ENCODE measurements around the gene ZNF747. TPM values are rescaled to one million over a fixed set of nuclear protein-coding genes. Genes with fewer than 3 reads are reported as not detected.

ZNF747 gene
- total RNA-seq, 1 donor from 2014 or later = 10.6 TPM

GRCh38 chr16:30491744-30492308 is 42.8 kb downstream of the ZNF747 start:
- Histone ChIP-seq H3K36me3 (no peaks in the 10 kb centered on the region), H3K4me1 (no peaks in the 10 kb centered on the region), H3K27me3 (no peaks in the 10 kb centered on the region), H3K27ac (no peak overlapping the region), H3K9me3 (no peaks in the 10 kb centered on the region), H3K4me3 (no peak overlapping the region)
- intact Hi-C loops (cut with DNase I) = no loop called here
- TF ChIP-seq POLR2AphosphoS5 (IDR thresholded peaks at IDR 0.05; ENCODE audit: insufficient read depth in 1 of 2, low read depth in 1 of 2) (no peak), POLR2A (IDR thresholded peaks at IDR 0.05) (no peak), CTCF (IDR thresholded peaks at IDR 0.05) (no peak)
- no peak for DNase-seq (ENCODE audit: extremely low spot score in 2 of 2)

- H3K36me3 ChIP-seq = no peaks in the 10 kb centered on the region
- intact Hi-C loops (cut with DNase I) = no loop called here
- TF ChIP-seq CTCF (IDR thresholded peaks at IDR 0.05) (no peak), POLR2A (IDR thresholded peaks at IDR 0.05) (no peak), POLR2AphosphoS5 (IDR thresholded peaks at IDR 0.05; ENCODE audit: insufficient read depth in 1 of 2, low read depth in 1 of 2) (no peak)
- H3K4me3 ChIP-seq = no peak overlapping the region
- DNase-seq (ENCODE audit: extremely low spot score in 2 of 2) = no peak
- H3K27ac ChIP-seq = no peak overlapping the region
- H3K4me1 ChIP-seq = no peaks in the 10 kb centered on the region
- H3K9me3 ChIP-seq = no peaks in the 10 kb centered on the region
- H3K27me3 ChIP-seq = no peaks in the 10 kb centered on the region
Measured at GRCh38 chr16:30491229-30491628, 43.4 kb downstream of the ZNF747 start.

GRCh38 chr16:30490210-30490609 is 44.4 kb downstream of the ZNF747 start:
- Histone ChIP-seq H3K9me3 (no peaks in the 10 kb centered on the region), H3K27ac (no peak overlapping the region), H3K27me3 (no peaks in the 10 kb centered on the region), H3K4me1 (no peaks in the 10 kb centered on the region), H3K4me3 (no peak overlapping the region), H3K36me3 (no peaks in the 10 kb centered on the region)
- no peak for TF ChIP-seq CTCF (IDR thresholded peaks at IDR 0.05)
- peak in 1 of 2 donors; percentile 35 for TF ChIP-seq POLR2AphosphoS5 (IDR thresholded peaks at IDR 0.05; ENCODE audit: insufficient read depth in 1 of 2, low read depth in 1 of 2)
- intact Hi-C loops (cut with DNase I) = no loop called here
- no peak for DNase-seq (ENCODE audit: extremely low spot score in 2 of 2)

- Histone ChIP-seq H3K4me1 (no peaks in the 10 kb centered on the region), H3K9me3 (no peaks in the 10 kb centered on the region), H3K27ac (no peak overlapping the region), H3K36me3 (no peaks in the 10 kb centered on the region), H3K27me3 (no peaks in the 10 kb centered on the region), H3K4me3 (no peak overlapping the region)
- intact Hi-C loops (cut with DNase I) = no loop called here
- no peak for DNase-seq (ENCODE audit: extremely low spot score in 2 of 2)
- TF ChIP-seq POLR2AphosphoS5 (IDR thresholded peaks at IDR 0.05; ENCODE audit: insufficient read depth in 1 of 2, low read depth in 1 of 2) = no peak
- no peak for TF ChIP-seq CTCF (IDR thresholded peaks at IDR 0.05)
- no peak for TF ChIP-seq POLR2A (IDR thresholded peaks at IDR 0.05)
Measured at GRCh38 chr16:30488764-30489605, 45.7 kb downstream of the ZNF747 start.

Data from vagina (tissue), 2 donors.